ENCODE results near the gene RNASEH2A. TPM values are rescaled to one million over a fixed set of nuclear protein-coding genes. Genes with fewer than 3 reads are reported as not detected.

Gene RNASEH2A
- total RNA-seq, 2 experiments from 2014 or later, result 46.1 to 55.5 TPM

DNA sequence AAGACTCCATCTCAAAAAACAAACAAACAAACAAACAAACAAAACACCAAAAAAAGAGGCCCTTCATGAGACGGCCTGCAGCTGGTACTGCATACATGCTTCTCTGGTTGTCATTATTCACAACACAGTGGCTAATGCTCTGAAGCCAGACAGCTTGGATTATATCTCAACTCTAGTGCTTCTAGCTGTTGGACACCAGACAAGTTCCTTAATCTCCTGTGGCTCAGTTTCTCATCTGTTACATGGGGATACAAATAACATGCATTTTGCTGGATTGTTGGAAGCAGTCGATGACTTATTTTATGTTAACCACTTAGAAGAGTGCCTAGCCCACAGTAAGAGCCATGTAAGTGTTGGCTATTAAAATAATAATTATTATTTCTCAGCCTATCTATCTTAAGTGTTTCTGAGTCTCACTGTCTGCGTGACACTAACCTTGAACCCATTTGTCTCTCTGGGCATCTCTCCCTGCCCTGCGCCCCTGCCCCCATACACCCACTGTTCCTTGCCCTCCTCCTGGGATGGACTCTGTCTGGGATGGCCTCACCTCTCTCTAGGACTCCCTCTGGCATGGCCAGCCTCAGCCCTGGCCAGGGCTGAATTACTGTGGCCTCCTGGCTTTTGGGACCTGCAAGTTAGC is 18.2 kb upstream of the RNASEH2A start:
- Mint-ChIP-seq H3K9me3 (no peaks in the 10 kb centered on the region), H3K4me1 (peaks cover 29% of the 10 kb centered on the region), H3K4me3 (peak overlapping the region; percentile 41), H3K36me3 (peaks cover 10% of the 10 kb centered on the region), H3K27me3 (no peaks in the 10 kb centered on the region), H3K27ac (peak overlapping the region; percentile 93)
- DNase-seq, result no peak

GRCh38 chr19:12788682-12789097 is 17.7 kb upstream of the RNASEH2A start:
- H3K27ac Mint-ChIP-seq, result peak overlapping the region; percentile 93
- H3K9me3 Mint-ChIP-seq, result no peaks in the 10 kb centered on the region
- DNase-seq, result peak; percentile 52
- peaks cover 25% of the 10 kb centered on the region for H3K4me1 Mint-ChIP-seq
- no peaks in the 10 kb centered on the region for H3K27me3 Mint-ChIP-seq
- H3K36me3 Mint-ChIP-seq, result peaks cover 13% of the 10 kb centered on the region
- H3K4me3 Mint-ChIP-seq, result peak overlapping the region; percentile 85

DNA sequence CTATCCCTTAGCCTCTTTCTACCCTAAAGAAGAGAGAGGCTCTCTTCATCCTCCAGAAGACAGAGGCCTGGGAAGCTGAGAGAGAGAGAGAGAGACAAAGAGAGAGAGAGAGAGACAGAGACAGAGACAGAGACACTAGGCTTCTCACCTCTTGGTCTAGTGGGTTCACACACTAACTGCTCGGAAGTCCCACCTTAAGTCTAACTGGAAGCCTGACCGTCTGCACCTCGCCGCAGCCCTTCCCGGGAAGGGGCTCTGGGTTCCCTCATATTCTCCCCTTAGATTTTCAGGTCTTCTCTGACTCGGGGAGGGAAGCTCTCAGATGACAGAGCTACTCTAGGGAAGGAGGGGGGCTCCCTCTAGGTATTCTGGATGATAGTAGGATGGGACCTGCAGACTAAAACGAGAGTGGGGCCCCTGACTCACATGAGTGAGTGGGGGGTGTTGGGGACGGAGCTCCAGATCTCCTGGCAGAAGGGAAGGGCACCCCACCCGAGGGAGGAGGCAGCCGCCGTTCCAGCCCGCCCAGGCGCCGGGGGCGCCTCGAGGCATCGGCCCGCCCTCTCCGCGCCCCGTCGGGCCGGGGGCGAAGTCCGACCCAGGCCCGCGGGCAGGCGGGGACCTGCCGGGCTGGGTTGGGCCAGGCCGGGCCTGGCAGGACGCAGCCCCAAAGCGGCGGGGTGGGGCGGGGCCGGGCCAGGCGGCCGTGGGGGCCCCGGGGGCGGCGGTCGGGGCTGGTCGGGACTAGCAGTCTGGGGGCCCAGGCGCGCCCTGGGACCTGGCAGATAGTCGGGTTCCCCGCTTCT is 17.1 kb upstream of the RNASEH2A start:
- Mint-ChIP-seq H3K9me3 (no peaks in the 10 kb centered on the region), H3K27ac (peak overlapping the region; percentile 93), H3K4me3 (peak overlapping the region; percentile 85), H3K36me3 (peaks cover 16% of the 10 kb centered on the region), H3K4me1 (peaks cover 29% of the 10 kb centered on the region), H3K27me3 (no peaks in the 10 kb centered on the region)
- DNase-seq, result no peak

GRCh38 chr19:12789904-12790619 is 16.3 kb upstream of the RNASEH2A start:
- H3K36me3 Mint-ChIP-seq, result peaks cover 20% of the 10 kb centered on the region
- peak overlapping the region; percentile 98 for H3K27ac Mint-ChIP-seq
- peak; percentile 99 for DNase-seq
- peaks cover 36% of the 10 kb centered on the region for H3K4me1 Mint-ChIP-seq
- H3K4me3 Mint-ChIP-seq, result peak overlapping the region; percentile 95
- H3K27me3 Mint-ChIP-seq, result no peaks in the 10 kb centered on the region
- H3K9me3 Mint-ChIP-seq, result no peaks in the 10 kb centered on the region

DNA sequence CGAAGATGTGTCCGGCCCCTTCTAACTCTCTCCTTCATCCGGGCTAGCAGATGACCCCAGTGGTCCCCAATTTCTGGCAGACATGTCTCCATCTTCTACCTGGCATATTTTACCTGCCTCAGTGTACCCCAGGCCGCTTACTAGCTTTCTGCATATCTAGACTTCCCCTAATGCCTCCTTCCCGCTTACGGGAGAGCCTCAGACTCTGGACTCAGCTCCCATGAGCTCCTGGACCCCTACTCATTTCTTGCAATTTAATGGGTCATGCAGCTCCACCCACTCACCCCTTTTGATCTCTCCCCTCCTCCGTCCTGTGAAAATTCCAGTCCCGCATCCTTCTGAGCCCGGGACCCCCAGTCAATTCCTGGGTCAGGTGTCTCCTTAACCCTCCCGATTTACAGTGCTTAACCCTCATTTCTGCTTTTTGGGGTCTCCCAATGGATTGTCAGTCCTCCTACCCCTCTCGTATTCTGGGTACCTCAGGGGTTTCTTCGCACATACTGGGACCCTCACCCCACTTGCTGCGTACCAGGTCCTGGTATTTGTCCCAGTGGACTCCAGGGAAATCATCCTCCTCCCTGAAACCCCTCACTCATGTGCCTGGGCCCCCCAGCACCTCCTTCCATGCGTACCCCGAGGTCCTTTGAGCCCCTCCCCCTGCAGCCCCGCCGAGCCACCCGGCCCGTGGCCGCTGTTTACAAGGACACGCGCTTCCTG is 15.6 kb upstream of the RNASEH2A start:
- Mint-ChIP-seq H3K27me3 (no peaks in the 10 kb centered on the region), H3K4me3 (peak overlapping the region; percentile 95), H3K36me3 (peaks cover 20% of the 10 kb centered on the region), H3K4me1 (peaks cover 39% of the 10 kb centered on the region), H3K27ac (peak overlapping the region; percentile 98), H3K9me3 (no peaks in the 10 kb centered on the region)
- no peak for DNase-seq

- Mint-ChIP-seq H3K27ac (peak within 1 kb of the TSS; percentile 98), H3K36me3 (peaks cover 20% of the 10 kb centered on the region), H3K4me1 (peaks cover 45% of the 10 kb centered on the region), H3K9me3 (no peaks in the 10 kb centered on the region), H3K27me3 (no peaks in the 10 kb centered on the region), H3K4me3 (peak within 1 kb of the TSS; percentile 95)
- DNase-seq, result peak; percentile 97
These were observed 14.9 kb upstream of the RNASEH2A start, which contains the start of gene JUNB for GRCh38 chr19:12791345-12792050. TSS of gene JUNB (plus strand) at chr19:12791486. CDS start at chr19:12791772, 286 bp downstream.

DNA sequence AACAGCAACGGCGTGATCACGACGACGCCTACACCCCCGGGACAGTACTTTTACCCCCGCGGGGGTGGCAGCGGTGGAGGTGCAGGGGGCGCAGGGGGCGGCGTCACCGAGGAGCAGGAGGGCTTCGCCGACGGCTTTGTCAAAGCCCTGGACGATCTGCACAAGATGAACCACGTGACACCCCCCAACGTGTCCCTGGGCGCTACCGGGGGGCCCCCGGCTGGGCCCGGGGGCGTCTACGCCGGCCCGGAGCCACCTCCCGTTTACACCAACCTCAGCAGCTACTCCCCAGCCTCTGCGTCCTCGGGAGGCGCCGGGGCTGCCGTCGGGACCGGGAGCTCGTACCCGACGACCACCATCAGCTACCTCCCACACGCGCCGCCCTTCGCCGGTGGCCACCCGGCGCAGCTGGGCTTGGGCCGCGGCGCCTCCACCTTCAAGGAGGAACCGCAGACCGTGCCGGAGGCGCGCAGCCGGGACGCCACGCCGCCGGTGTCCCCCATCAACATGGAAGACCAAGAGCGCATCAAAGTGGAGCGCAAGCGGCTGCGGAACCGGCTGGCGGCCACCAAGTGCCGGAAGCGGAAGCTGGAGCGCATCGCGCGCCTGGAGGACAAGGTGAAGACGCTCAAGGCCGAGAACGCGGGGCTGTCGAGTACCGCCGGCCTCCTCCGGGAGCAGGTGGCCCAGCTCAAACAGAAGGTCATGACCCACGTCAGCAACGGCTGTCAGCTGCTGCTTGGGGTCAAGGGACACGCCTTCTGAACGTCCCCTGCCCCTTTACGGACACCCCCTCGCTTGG is 14.1 kb upstream of the RNASEH2A start:
- Mint-ChIP-seq H3K4me3 (peak overlapping the region; percentile 95), H3K27me3 (no peaks in the 10 kb centered on the region), H3K4me1 (peaks cover 47% of the 10 kb centered on the region), H3K36me3 (peaks cover 23% of the 10 kb centered on the region), H3K27ac (peak overlapping the region; percentile 98), H3K9me3 (no peaks in the 10 kb centered on the region)
- peak; percentile 85 for DNase-seq

- peak overlapping the region; percentile 95 for H3K4me3 Mint-ChIP-seq
- no peaks in the 10 kb centered on the region for H3K9me3 Mint-ChIP-seq
- H3K27ac Mint-ChIP-seq, result peak overlapping the region; percentile 98
- H3K4me1 Mint-ChIP-seq, result peaks cover 47% of the 10 kb centered on the region
- no peaks in the 10 kb centered on the region for H3K27me3 Mint-ChIP-seq
- H3K36me3 Mint-ChIP-seq, result peaks cover 23% of the 10 kb centered on the region
- DNase-seq, result no peak
These were observed 13.5 kb upstream of the RNASEH2A start for GRCh38 chr19:12792853-12793289.

- Mint-ChIP-seq H3K4me3 (peak overlapping the region; percentile 95), H3K27ac (peak overlapping the region; percentile 98), H3K36me3 (peaks cover 23% of the 10 kb centered on the region), H3K4me1 (peaks cover 41% of the 10 kb centered on the region), H3K27me3 (no peaks in the 10 kb centered on the region), H3K9me3 (no peaks in the 10 kb centered on the region)
- DNase-seq, result peak; percentile 95
These were observed 12.8 kb upstream of the RNASEH2A start for GRCh38 chr19:12793290-12794195.

DNA sequence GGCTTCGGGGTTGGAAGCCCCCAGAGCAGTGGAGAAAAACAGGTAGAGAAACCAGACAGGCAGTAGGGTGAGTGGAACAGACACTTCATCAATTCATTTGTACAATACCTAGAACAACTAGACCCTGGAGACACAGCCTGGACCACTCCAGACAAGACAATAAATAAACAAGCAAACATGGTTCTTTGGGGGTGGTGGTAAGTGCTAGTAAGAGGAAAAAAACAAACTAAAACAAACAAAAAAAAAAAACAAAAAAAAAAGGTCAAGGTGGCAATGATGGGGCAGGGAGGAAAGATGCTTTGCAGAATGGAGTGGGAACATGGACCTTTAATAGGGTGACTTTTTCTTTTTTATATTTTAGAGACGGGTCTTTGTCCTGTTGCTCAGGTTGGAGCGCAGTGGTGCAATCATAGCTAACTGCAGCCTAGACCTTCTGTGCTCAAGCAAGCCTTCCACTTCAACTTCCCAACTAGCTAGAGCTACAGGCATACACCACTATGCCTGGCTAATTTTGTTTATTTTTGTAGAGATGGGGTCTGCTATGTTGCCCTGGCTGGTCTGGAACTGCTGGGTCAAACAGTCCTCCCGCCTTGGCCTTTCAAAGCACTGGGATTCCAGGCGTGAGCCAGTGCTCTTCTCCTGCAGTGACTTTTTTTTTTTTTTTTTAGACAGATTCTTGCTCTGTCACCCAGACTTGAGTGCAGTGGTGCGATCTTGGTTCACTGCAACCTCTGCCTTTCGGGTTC is 12.0 kb upstream of the RNASEH2A start:
- Mint-ChIP-seq H3K4me3 (peak overlapping the region; percentile 80), H3K9me3 (no peaks in the 10 kb centered on the region), H3K4me1 (peaks cover 34% of the 10 kb centered on the region), H3K27me3 (no peaks in the 10 kb centered on the region), H3K27ac (peak overlapping the region; percentile 94), H3K36me3 (peaks cover 23% of the 10 kb centered on the region)
- DNase-seq, result no peak

DNA sequence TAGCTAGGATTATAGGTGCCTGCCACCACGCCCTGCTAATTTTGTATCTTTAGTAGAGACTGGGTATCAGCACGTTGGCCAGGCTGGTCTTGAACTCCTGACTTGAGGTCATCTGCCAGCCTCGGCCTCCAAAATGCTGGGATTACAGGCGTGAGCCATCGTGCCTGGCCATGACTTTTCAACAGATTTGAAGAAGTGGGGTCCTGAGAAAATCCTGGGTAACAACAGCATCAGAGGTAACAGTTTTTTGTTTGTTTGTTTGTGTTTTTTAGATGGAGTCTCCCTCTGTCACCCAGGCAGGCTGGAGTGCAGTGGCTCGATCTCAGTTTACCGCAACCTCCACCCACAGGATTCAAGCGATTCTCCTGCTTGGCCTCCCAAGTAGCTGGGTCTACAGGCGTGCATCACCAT is 11.4 kb upstream of the RNASEH2A start:
- peaks cover 34% of the 10 kb centered on the region for H3K4me1 Mint-ChIP-seq
- no peaks in the 10 kb centered on the region for H3K27me3 Mint-ChIP-seq
- H3K27ac Mint-ChIP-seq, result peak overlapping the region; percentile 94
- no peak for DNase-seq
- H3K9me3 Mint-ChIP-seq, result no peaks in the 10 kb centered on the region
- H3K36me3 Mint-ChIP-seq, result peaks cover 23% of the 10 kb centered on the region
- peak overlapping the region; percentile 80 for H3K4me3 Mint-ChIP-seq

Measured in activated naive CD8-positive, alpha-beta T cell treated with anti-CD3 and anti-CD28 coated beads for 36 hours (primary cell).